ENCODE results near the gene SDHC.

DNA sequence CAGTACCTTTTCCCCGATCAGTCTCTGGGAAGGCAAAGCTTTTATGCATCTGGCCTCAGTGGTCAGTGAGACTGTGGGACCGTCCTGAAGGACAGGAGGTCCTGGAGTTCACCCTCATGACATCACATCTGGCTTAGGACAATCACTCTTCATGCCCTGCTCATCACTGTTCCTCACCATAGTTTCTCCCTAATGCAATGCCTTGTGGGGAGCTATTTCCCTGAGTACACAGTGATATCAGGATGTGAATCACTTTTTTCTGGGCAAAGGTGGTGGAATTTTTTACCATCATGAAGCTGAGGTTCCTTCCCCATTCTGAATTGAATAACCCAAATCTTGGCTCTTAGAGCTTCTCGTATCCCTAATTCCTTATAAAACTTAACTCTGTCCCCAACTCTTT lies 88.3 kb downstream of the SDHC start:
- TF ChIP-seq, protein P1, sequence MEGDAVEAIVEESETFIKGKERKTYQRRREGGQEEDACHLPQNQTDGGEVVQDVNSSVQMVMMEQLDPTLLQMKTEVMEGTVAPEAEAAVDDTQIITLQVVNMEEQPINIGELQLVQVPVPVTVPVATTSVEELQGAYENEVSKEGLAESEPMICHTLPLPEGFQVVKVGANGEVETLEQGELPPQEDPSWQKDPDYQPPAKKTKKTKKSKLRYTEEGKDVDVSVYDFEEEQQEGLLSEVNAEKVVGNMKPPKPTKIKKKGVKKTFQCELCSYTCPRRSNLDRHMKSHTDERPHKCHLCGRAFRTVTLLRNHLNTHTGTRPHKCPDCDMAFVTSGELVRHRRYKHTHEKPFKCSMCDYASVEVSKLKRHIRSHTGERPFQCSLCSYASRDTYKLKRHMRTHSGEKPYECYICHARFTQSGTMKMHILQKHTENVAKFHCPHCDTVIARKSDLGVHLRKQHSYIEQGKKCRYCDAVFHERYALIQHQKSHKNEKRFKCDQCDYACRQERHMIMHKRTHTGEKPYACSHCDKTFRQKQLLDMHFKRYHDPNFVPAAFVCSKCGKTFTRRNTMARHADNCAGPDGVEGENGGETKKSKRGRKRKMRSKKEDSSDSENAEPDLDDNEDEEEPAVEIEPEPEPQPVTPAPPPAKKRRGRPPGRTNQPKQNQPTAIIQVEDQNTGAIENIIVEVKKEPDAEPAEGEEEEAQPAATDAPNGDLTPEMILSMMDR (conservative IDR thresholded peaks at IDR 0.05; ENCODE audit: low read depth in 2 of 2) = no peak
- TF ChIP-seq POLR2AphosphoS5 (IDR thresholded peaks at IDR 0.05; ENCODE audit: low read depth) (no peak), ZNF114 (CRISPR knock-in tag; IDR thresholded peaks at IDR 0.05) (no peak), EZH2 (IDR thresholded peaks at IDR 0.05; ENCODE audit: low read depth, unreplicated experiment) (no peak), STAT1 (IDR thresholded peaks at IDR 0.05; ENCODE audit: unreplicated experiment) (no peak), EZH2phosphoT487 (IDR thresholded peaks at IDR 0.05; ENCODE audit: unreplicated experiment) (no peak), CREB1 (CRISPR knock-in tag; IDR thresholded peaks at IDR 0.05; ENCODE audit: low read depth) (no peak), ZNF331 (CRISPR knock-in tag; IDR thresholded peaks at IDR 0.05; ENCODE audit: low read depth) (no peak), JUNB (IDR thresholded peaks at IDR 0.05; ENCODE audit: unreplicated experiment) (no peak)
- TF ChIP-seq, protein P2, sequence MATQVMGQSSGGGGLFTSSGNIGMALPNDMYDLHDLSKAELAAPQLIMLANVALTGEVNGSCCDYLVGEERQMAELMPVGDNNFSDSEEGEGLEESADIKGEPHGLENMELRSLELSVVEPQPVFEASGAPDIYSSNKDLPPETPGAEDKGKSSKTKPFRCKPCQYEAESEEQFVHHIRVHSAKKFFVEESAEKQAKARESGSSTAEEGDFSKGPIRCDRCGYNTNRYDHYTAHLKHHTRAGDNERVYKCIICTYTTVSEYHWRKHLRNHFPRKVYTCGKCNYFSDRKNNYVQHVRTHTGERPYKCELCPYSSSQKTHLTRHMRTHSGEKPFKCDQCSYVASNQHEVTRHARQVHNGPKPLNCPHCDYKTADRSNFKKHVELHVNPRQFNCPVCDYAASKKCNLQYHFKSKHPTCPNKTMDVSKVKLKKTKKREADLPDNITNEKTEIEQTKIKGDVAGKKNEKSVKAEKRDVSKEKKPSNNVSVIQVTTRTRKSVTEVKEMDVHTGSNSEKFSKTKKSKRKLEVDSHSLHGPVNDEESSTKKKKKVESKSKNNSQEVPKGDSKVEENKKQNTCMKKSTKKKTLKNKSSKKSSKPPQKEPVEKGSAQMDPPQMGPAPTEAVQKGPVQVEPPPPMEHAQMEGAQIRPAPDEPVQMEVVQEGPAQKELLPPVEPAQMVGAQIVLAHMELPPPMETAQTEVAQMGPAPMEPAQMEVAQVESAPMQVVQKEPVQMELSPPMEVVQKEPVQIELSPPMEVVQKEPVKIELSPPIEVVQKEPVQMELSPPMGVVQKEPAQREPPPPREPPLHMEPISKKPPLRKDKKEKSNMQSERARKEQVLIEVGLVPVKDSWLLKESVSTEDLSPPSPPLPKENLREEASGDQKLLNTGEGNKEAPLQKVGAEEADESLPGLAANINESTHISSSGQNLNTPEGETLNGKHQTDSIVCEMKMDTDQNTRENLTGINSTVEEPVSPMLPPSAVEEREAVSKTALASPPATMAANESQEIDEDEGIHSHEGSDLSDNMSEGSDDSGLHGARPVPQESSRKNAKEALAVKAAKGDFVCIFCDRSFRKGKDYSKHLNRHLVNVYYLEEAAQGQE (IDR thresholded peaks at IDR 0.05; ENCODE audit: unreplicated experiment) = no peak

Measured in GM23338 (cell line).